HG03159 (cell line): Measurements from ENCODE around the gene CADM2.
"Not testable (repeated sequence)": the region's sequence is repeated elsewhere in the genome, so short reads cannot be mapped to it uniquely, and the experiment has no call there.

Experiments
- ATAC-seq: cut with Tn5 transposase; IDR thresholded peaks from one replicate; pipeline ENCODE4 v1.9.1; 2021; ENCODE audit warnings: mild to moderate bottlenecking, moderate library complexity; ENCODE audit not compliant: unreplicated experiment

Gene CADM2

GRCh38 chr3:84958495-84959469, at the start of gene CADM2:
Gene CADM2, plus strand, starts transcription at chr3:84958989.
- peak; percentile 96 for ATAC-seq

- not testable (repeated sequence) for ATAC-seq
These were observed 40.2 kb upstream of the CADM2 start for GRCh38 chr3:84918592-84918991.

GRCh38 chr3:84922682-84923081, 36.1 kb upstream of the CADM2 start:
- ATAC-seq: no peak

GRCh38 chr3:84925571-84925970, 33.2 kb upstream of the CADM2 start:
- ATAC-seq: no peak

- no peak for ATAC-seq
These were observed 15.4 kb upstream of the CADM2 start for GRCh38 chr3:84943379-84943778.

GRCh38 chr3:84946240-84946639, 12.5 kb upstream of the CADM2 start:
- ATAC-seq: no peak

- no peak for ATAC-seq
These were observed 882 bp downstream of the CADM2 start for GRCh38 chr3:84959470-84960271.

- ATAC-seq: no peak
These were observed 1.8 kb downstream of the CADM2 start for GRCh38 chr3:84960581-84960980.

GRCh38 chr3:84961011-84961410, 2.2 kb downstream of the CADM2 start:
- no peak for ATAC-seq

GRCh38 chr3:84961521-84962255, 2.9 kb downstream of the CADM2 start:
- no peak for ATAC-seq

- ATAC-seq: no peak
These were observed 3.6 kb downstream of the CADM2 start for GRCh38 chr3:84962415-84962814.

- ATAC-seq: no peak
These were observed 4.3 kb downstream of the CADM2 start for GRCh38 chr3:84963137-84963536.

GRCh38 chr3:84965141-84965540, 6.4 kb downstream of the CADM2 start:
- ATAC-seq: no peak

GRCh38 chr3:84967767-84968581, 9.2 kb downstream of the CADM2 start:
- ATAC-seq: no peak

GRCh38 chr3:84968701-84969235, 10.0 kb downstream of the CADM2 start:
- no peak for ATAC-seq

GRCh38 chr3:84974347-84974746, 15.6 kb downstream of the CADM2 start:
- no peak for ATAC-seq

- ATAC-seq: no peak
These were observed 18.2 kb downstream of the CADM2 start for GRCh38 chr3:84977021-84977420.

GRCh38 chr3:84978843-84979242, 20.1 kb downstream of the CADM2 start:
- ATAC-seq: no peak

- no peak for ATAC-seq
These were observed 21.2 kb downstream of the CADM2 start for GRCh38 chr3:84980011-84980410.

- ATAC-seq: no peak
These were observed 21.7 kb downstream of the CADM2 start for GRCh38 chr3:84980456-84980855.
